Effector memory CD8-positive, alpha-beta T cell (primary cell): ENCODE results near the gene HIVEP3.
A peak's percentile ranks its signal among the peaks of the same experiment; 100 is the strongest.

Source experiments
- ATAC-seq: fragments of 150-1000 bp; cut with Tn5 transposase; replicated peaks from 2 replicates; pipeline ENCODE4 v1.10.0; 2021; ENCODE audit warnings: mild to moderate bottlenecking, moderate library complexity
- DNase-seq, 3 experiments: peaks; one replicate each; pipeline ENCODE4 v3.0.0; 2021
- H3K27ac Mint-ChIP-seq, 2 donors: one replicate each; pipeline ENCODE4 v1.8.0; 2022; ENCODE audit warnings: mild to moderate bottlenecking in 2 of 2, mixed read lengths in 2 of 2, moderate library complexity in 2 of 2
- H3K27me3 Mint-ChIP-seq, 2 donors: one replicate each; pipeline ENCODE4 v1.8.0; 2022; ENCODE audit warnings: mixed read lengths in 2 of 2
- H3K36me3 Mint-ChIP-seq: one replicate; pipeline ENCODE4 v1.8.0; 2022; ENCODE audit warnings: mild to moderate bottlenecking, moderate library complexity, mixed read lengths; ENCODE audit not compliant: insufficient read depth
- H3K4me1 Mint-ChIP-seq, 2 donors: one replicate each; pipeline ENCODE4 v1.8.0; 2022; ENCODE audit warnings: low read depth in 2 of 2, mixed read lengths in 2 of 2
- H3K4me3 Mint-ChIP-seq, 2 donors: one replicate each; pipeline ENCODE4 v1.8.0; 2022; ENCODE audit warnings: mild to moderate bottlenecking in 2 of 2, mixed read lengths in 2 of 2, moderate library complexity in 2 of 2
- H3K9me3 Mint-ChIP-seq, 2 donors: one replicate each; pipeline ENCODE4 v1.8.0; 2022; ENCODE audit warnings: mixed read lengths in 2 of 2

Gene HIVEP3

DNA sequence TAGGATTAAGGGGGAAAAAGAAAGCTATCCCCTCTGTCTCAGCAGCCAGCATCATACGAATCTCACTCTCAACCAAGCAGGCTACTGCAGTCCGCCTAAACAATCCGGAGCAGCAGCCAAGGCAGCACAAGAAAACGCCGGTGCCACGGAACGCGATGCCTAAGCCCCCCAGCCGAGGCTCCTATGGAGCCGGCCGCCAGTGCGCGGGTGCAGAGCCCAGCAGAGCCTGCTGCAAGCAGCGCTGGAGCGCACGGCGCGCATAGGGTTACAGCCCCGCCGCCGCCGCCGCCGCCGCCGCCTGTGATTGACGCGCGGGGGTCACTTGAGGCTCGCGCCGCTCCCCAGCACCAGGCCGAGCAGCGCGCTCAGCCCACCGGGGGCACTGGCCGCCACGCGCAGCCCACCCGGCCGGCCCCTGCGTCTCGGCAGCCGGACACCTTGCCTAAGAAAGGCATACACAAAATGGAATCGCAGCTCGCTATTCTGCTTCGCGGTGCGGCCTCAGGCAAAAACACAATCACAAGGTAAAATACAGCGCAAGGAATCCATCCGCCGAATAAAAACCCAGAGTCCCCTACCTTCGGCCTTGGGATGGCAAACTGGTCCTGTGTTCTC, 780 bp downstream of the HIVEP3 start:
- no peaks in the 10 kb centered on the region for H3K27me3 Mint-ChIP-seq
- ATAC-seq (peak; percentile 13), DNase-seq (peak in 2 of 3 experiments; percentile 22 to 24)
- peak overlapping the region; percentile 76 to 82 for H3K4me3 Mint-ChIP-seq
- peaks cover 57 to 77% of the 10 kb centered on the region in 2 donors for H3K4me1 Mint-ChIP-seq
- H3K27ac Mint-ChIP-seq = peak overlapping the region; percentile 92 to 94
- H3K36me3 Mint-ChIP-seq = peaks cover 15% of the 10 kb centered on the region
- no peaks in the 10 kb centered on the region for H3K9me3 Mint-ChIP-seq

DNA sequence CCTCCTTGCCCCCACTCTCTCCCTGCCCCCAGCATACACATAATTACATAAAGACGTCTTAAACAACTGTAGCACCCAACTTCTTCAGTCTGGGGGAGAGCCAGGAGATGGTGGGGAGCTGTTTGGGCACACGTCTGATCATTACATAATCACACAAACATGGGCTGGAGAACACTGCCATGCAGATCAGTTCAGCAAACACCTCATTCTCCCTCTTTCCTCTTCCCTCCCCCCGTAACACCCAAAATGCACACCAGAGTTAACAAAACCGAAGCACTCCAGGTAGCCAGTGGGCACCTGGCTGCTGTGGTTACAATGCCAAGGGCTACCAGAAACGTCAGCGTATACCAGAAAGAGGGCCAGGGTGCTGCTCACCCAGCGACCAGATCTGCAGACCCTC, 1.6 kb downstream of the HIVEP3 start:
- Mint-ChIP-seq H3K4me1 (peaks cover 62 to 85% of the 10 kb centered on the region in 2 donors), H3K9me3 (no peaks in the 10 kb centered on the region), H3K36me3 (peaks cover 15% of the 10 kb centered on the region), H3K27me3 (no peaks in the 10 kb centered on the region), H3K4me3 (peak overlapping the region; percentile 76 to 82), H3K27ac (peak overlapping the region; percentile 92 to 94)
- DNase-seq = no peak
- no peak for ATAC-seq

DNA sequence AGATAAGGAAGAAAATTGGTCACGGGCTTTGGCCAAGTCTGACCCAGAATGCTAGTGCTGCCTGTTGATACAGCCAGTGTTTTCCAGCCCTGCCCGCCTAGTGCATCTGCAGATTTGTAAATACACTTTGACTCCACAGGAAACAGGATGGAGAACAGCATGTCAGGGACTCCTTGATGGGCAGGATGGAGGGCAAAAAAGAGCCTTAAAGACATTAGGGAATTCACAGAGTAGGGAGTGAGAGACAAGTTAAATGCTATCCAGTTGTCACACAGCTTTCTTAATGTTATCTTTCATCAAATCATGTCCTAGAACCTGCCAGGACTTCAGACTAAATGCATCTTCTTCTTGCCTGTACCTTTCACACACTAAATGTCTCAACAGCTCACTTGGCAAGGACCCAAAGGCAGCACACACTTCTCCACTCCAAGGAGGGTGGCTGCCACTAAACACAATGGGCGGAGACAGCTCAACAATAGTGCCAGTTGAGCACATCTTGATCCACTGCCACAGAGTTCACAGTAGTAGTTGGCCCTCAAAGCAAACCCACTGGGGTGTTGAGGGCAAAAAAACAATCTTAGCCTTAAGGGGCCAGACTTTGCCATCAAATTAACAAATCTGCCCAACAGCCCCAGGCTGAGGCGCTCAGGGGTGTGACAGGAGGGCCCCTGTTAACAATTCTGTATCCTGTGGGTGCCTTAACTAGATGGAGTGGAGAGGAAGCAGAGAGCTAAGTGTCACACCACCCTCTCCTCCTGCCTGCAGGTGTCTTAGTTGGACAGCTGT, 2.7 kb downstream of the HIVEP3 start:
- no peaks in the 10 kb centered on the region for H3K9me3 Mint-ChIP-seq
- H3K27me3 Mint-ChIP-seq = no peaks in the 10 kb centered on the region
- peaks cover 15% of the 10 kb centered on the region for H3K36me3 Mint-ChIP-seq
- H3K27ac Mint-ChIP-seq = peak overlapping the region; percentile 92 to 94
- peak; percentile 46 for ATAC-seq
- H3K4me1 Mint-ChIP-seq = peaks cover 70 to 88% of the 10 kb centered on the region in 2 donors
- DNase-seq = peak; percentile 51 to 54 (median 52)
- H3K4me3 Mint-ChIP-seq = peak overlapping the region; percentile 76 to 82

DNA sequence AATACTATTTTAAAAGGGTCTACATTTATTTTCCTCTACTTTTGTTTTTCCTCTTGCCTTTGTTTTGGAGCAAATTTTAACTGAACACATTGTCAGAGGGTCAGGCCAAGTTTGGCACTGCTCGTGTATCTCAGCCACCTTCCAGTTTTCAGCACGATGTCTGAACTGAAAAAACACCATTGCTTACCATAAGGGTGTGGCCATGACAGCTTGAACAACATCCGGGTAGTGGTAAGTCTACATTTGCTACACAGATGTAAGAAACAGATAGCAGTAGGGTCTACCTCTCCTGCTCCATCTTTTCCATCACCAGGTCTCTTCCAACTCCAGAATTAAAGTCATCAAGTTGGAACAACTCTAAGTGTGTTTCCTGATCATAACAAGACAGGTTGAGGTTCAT, 4.2 kb downstream of the HIVEP3 start:
- H3K36me3 Mint-ChIP-seq = peaks cover 8% of the 10 kb centered on the region
- peak overlapping the region; percentile 76 to 82 for H3K4me3 Mint-ChIP-seq
- no peaks in the 10 kb centered on the region for H3K9me3 Mint-ChIP-seq
- H3K27ac Mint-ChIP-seq = peak overlapping the region; percentile 82 to 94
- peaks cover 61 to 74% of the 10 kb centered on the region in 2 donors for H3K4me1 Mint-ChIP-seq
- ATAC-seq (peak; percentile 36), DNase-seq (no peak)
- H3K27me3 Mint-ChIP-seq = no peaks in the 10 kb centered on the region

DNA sequence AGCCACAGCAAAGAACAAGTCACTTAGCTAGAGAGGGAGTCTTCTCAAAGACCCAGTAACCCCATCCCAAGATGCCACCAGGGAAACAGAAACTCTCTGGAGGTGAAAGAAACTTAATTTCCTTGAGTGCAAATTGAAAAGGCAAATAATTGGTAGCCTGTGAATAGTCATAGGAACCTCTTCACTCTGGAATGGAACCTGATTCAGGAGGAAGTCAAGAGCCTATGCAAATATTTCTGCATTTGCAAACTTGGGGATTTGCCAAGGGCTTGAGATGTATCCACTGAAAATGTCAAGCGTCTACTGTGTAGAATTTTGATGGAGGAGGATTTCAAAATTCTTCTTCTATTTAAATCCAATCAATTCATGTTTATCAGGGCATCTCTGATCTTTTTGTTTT, 5.7 kb downstream of the HIVEP3 start:
- H3K36me3 Mint-ChIP-seq = peaks cover 8% of the 10 kb centered on the region
- ATAC-seq (no peak), DNase-seq (no peak)
- H3K27me3 Mint-ChIP-seq = no peaks in the 10 kb centered on the region
- H3K4me3 Mint-ChIP-seq = peak overlapping the region in 1 of 2 donors; percentile 41
- no peaks in the 10 kb centered on the region for H3K9me3 Mint-ChIP-seq
- peak overlapping the region; percentile 82 to 94 for H3K27ac Mint-ChIP-seq
- peaks cover 58 to 68% of the 10 kb centered on the region in 2 donors for H3K4me1 Mint-ChIP-seq

DNA sequence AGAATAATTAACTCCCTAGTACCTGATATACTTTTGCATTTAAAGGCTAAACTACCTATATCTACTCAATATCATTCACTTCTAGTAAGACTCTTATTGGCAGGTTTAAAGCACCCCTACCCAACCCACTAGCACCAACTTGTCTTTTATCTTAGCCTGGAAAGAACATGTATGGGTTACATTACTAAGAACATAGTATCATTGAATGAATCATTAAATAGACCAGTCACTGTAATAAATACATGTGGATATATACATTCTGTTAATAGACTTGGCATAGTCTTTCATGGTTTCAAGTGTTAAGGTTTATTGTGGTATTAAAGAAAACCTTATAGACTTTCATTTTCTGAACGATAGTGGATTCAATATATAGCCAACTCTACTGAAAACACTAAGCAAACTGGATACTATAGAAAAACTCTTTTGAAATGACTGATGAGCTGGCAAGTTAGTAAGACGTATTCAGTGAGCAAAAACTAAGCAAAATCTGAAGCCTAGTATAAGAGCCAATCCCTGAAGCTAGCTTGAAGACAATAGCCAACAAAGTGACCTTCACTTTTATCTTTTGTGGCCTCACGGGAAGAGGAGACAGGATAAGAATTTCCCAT, 10.3 kb downstream of the HIVEP3 start:
- Mint-ChIP-seq H3K27me3 (no peaks in the 10 kb centered on the region), H3K36me3 (no peaks in the 10 kb centered on the region), H3K27ac (peak overlapping the region in 1 of 2 donors; percentile 20), H3K9me3 (no peaks in the 10 kb centered on the region), H3K4me1 (peaks cover 43 to 45% of the 10 kb centered on the region in 2 donors), H3K4me3 (peak overlapping the region in 1 of 2 donors; percentile 0)
- ATAC-seq = no peak
- no peak for DNase-seq

DNA sequence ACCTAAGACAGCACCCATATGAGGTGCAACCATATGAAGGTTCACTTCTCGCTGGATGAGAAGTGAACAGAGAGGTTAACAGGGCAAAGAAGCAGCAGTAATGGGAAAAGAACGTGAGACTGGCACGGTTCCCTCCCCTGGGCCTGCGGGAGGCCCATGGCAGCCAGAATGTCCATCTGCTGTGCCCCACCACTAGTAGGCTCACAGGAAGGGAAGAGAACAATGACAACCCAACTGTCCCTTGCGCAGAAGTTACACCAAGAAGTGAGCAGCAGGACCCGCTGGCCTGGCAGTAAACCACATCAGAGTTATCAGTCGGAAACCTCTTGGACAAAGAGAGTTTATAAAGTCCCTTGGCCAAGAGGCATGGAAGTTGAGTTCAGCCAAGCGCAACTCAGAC, 11.3 kb downstream of the HIVEP3 start:
- H3K27me3 Mint-ChIP-seq = no peaks in the 10 kb centered on the region
- peak overlapping the region in 1 of 2 donors; percentile 0 for H3K4me3 Mint-ChIP-seq
- H3K27ac Mint-ChIP-seq = no peak overlapping the region
- DNase-seq = no peak
- H3K36me3 Mint-ChIP-seq = no peaks in the 10 kb centered on the region
- no peak for ATAC-seq
- no peaks in the 10 kb centered on the region for H3K9me3 Mint-ChIP-seq
- peaks cover 41 to 44% of the 10 kb centered on the region in 2 donors for H3K4me1 Mint-ChIP-seq

DNA sequence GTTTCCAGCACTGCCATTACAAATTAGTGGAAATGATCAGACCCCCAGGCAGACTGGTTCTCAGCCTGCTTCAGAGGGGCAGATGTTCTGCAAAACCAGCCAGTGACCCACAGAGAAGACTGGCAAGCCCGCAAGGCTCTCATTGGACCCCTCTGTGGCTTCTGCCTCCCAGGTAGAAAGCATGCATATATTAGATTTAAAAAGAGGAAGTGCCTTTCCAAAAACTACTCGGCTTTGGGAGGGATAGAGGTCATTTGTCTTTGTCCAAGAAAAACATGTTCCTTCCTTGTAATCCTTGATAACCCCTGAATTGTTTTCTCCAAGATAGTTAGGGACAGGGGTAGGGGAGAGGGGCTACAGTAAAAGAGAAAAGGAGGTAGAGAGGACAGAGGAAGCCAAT, 11.8 kb downstream of the HIVEP3 start:
- H3K9me3 Mint-ChIP-seq = no peaks in the 10 kb centered on the region
- ATAC-seq = no peak
- no peaks in the 10 kb centered on the region for H3K36me3 Mint-ChIP-seq
- H3K4me3 Mint-ChIP-seq = no peak overlapping the region
- H3K27ac Mint-ChIP-seq = peak overlapping the region in 1 of 2 donors; percentile 51
- H3K4me1 Mint-ChIP-seq = peaks cover 44 to 45% of the 10 kb centered on the region in 2 donors
- H3K27me3 Mint-ChIP-seq = no peaks in the 10 kb centered on the region
- no peak for DNase-seq

DNA sequence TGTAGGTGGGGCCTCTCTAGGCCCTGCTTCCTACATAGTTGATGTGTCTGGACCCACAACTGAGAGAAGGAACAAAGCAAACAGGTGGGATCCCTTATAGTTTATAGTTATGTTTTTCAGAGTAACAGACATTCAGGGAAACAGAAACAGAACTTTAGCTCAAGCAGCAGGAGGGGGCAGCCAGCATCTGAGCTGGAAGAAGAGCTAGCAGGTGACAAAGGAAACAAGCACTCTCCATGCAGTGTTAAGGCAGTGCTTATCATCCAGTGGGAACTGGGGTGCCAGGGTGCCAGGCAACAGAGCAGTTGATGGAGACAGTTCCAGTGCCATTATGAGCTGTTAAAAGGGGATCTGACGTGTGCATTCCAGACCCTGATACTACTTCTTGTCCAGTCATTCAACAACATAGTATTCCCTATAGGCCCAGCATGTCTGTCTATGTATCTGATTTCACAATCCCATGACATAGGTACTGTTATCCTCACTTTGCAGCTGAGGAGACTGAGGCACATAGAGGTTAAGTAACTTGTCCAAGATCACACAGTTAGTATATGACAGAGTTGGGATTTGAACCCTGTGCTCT, 13.5 kb downstream of the HIVEP3 start:
- Mint-ChIP-seq H3K9me3 (no peaks in the 10 kb centered on the region), H3K27me3 (no peaks in the 10 kb centered on the region), H3K36me3 (no peaks in the 10 kb centered on the region), H3K4me1 (peaks cover 53 to 59% of the 10 kb centered on the region in 2 donors), H3K4me3 (no peak overlapping the region), H3K27ac (peak overlapping the region; percentile 38 to 73)
- no peak for DNase-seq
- no peak for ATAC-seq

DNA sequence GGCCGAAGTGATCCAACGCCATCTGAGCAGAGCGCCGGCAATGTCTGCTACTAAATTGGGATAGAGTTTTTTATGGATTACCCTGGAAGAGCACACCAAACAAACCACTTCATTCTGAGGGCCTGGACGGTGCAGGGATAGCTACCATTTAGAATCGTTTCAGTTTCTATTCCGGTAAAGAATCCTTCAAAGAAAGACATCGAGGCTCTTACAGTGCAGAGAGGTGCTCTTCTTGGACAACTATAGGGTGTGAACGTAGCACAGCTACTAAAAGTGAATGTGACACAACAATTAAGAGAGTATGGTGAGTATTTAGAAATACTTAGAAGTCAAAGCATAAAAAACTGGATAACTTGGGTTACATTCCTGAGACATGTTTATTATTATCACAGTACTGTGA, 16.1 kb downstream of the HIVEP3 start:
- ATAC-seq (no peak), DNase-seq (no peak)
- peak overlapping the region; percentile 70 to 96 for H3K27ac Mint-ChIP-seq
- no peaks in the 10 kb centered on the region for H3K9me3 Mint-ChIP-seq
- peak overlapping the region; percentile 40 to 53 for H3K4me3 Mint-ChIP-seq
- H3K27me3 Mint-ChIP-seq = no peaks in the 10 kb centered on the region
- peaks cover 7% of the 10 kb centered on the region for H3K36me3 Mint-ChIP-seq
- H3K4me1 Mint-ChIP-seq = peaks cover 55 to 70% of the 10 kb centered on the region in 2 donors

DNA sequence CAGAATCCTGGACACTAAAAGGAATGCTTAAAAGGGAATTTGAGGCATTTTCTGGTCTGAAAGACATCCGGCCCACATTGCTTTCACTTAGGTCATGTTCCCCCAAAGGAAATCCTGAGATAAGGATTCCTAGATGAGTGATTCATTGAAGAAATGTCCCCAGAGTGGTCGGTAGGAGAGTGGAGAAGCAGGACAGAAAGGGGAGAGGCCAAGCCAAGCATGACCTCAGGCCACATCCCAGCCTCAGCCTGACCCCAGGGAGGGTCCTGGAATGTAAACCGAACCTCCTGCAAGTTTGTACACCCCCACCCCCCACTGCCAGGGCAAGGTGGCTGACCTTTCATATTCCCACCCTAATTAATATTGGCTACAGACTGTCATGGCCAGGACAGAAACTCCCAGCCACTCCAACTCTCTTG, 16.6 kb downstream of the HIVEP3 start:
- Mint-ChIP-seq H3K36me3 (peaks cover 8% of the 10 kb centered on the region), H3K4me1 (peaks cover 55 to 70% of the 10 kb centered on the region in 2 donors), H3K27ac (peak overlapping the region; percentile 70 to 96), H3K9me3 (no peaks in the 10 kb centered on the region), H3K4me3 (peak overlapping the region; percentile 40 to 53), H3K27me3 (no peaks in the 10 kb centered on the region)
- DNase-seq (no peak), ATAC-seq (no peak)

DNA sequence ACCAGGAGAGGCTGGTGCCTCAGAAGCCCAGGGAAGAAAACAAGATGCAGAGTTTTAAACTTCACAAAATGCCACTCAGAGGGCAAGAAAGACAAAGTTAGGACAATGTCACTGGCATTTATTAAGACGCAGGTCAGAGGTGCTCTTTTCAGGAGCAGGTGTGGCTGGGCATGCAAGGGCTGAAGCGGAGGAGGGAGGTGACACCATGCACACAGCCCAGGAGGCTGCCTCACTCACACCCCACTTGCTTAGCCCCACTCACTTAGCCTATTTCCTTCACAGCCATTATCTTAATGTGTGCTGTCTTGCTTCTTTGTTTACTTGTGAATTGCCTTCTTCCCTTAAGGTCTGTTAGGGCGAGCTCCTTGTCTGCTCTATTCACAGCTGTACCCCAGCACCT, 17.2 kb downstream of the HIVEP3 start:
- H3K27ac Mint-ChIP-seq = peak overlapping the region; percentile 70 to 96
- peaks cover 55 to 69% of the 10 kb centered on the region in 2 donors for H3K4me1 Mint-ChIP-seq

More for the DNA sequence above, 17.2 kb downstream of the HIVEP3 start:
- Mint-ChIP-seq H3K4me3 (peak overlapping the region; percentile 40 to 53), H3K27me3 (no peaks in the 10 kb centered on the region), H3K9me3 (no peaks in the 10 kb centered on the region), H3K36me3 (peaks cover 8% of the 10 kb centered on the region)
- DNase-seq (no peak), ATAC-seq (no peak)
